GM23338 (cell line): ENCODE data around the gene NCF2.

Source experiments
- CREB1 ChIP-seq: fragments of 250-450 bp; sonication (Bioruptor Pico); IDR thresholded peaks from 2 replicates; pipeline ENCODE4 v1.5.0; 2020; ENCODE audit warnings: low read depth, mild to moderate bottlenecking, moderate library complexity
- EZH2 ChIP-seq: fragments of 200-600 bp; sonication (generic); IDR thresholded peaks from one replicate; pipeline ENCODE4 v1.8.0; 2017; ENCODE audit warnings: antibody characterized with exemption, mild to moderate bottlenecking, low read depth; ENCODE audit not compliant: unreplicated experiment
- EZH2phosphoT487 ChIP-seq: fragments of 200-600 bp; sonication (generic); IDR thresholded peaks from one replicate; pipeline ENCODE4 v1.8.1; 2018; ENCODE audit warnings: antibody characterized with exemption; ENCODE audit not compliant: unreplicated experiment
- JUNB ChIP-seq: IDR thresholded peaks from one replicate; pipeline ENCODE4 v1.6.1; 2016; ENCODE audit warnings: antibody characterized with exemption; ENCODE audit not compliant: unreplicated experiment
- NANOG ChIP-seq: IDR thresholded peaks from 2 replicates; pipeline ENCODE4 v1.6.1; 2016; ENCODE audit warnings: antibody characterized with exemption, borderline replicate concordance
- POLR2AphosphoS5 ChIP-seq: IDR thresholded peaks from 2 replicates; pipeline ENCODE4 v1.6.1; 2016; ENCODE audit warnings: antibody characterized with exemption, low read depth
- STAT1 ChIP-seq: IDR thresholded peaks from one replicate; pipeline ENCODE4 v1.6.1; 2016; ENCODE audit warnings: antibody characterized with exemption; ENCODE audit not compliant: unreplicated experiment
- ZNF114 ChIP-seq: fragments of 250-450 bp; sonication (Bioruptor Pico); IDR thresholded peaks from 2 replicates; pipeline ENCODE4 v1.5.0; 2020; ENCODE audit warnings: mild to moderate bottlenecking, moderate library complexity
- ZNF331 ChIP-seq: fragments of 250-450 bp; sonication (Bioruptor Pico); IDR thresholded peaks from 2 replicates; pipeline ENCODE4 v1.5.0; 2020; ENCODE audit warnings: low read depth, mild to moderate bottlenecking, moderate library complexity
- TF ChIP-seq, protein P1 (sequence below): IDR thresholded peaks from one replicate; pipeline ENCODE4 v1.6.1; 2018; ENCODE audit warnings: antibody characterized with exemption; ENCODE audit not compliant: unreplicated experiment
- TF ChIP-seq, protein P2 (sequence below), 2 experiments: fragments of 200-600 bp in 1 of 2; sonication (generic) in 1 of 2; conservative IDR thresholded peaks; 2 replicates each; pipeline versions ENCODE4 v1.5.1 to v1.6.1; 2016 to 2017; ENCODE audit warnings: antibody characterized with exemption in 2 of 2, low read depth in 2 of 2, mild to moderate bottlenecking in 2 of 2, moderate library complexity in 1 of 2
- TF ChIP-seq, protein P3 (sequence below): fragments of 250-450 bp; sonication (Bioruptor Pico); IDR thresholded peaks from 2 replicates; pipeline ENCODE4 v1.5.0; 2020; ENCODE audit warnings: mild to moderate bottlenecking, moderate library complexity

DNA sequence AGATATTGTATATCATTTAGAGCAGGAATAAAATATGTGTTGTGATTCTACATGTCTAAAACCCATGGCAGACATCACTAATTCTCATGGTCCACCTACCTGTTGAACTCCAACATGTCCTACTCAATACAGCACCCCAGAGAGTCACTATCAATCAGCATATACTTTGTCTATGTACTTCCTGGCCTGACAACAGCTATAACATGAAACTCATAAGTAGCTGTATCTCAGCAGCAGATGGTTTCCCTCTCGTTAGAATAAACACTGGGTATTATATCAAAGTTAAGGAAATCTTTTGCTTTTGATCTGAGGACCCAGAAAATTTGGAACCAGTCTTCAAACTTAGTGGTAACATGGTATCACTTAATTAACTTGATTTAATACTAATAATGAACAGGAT, 29.5 kb upstream of the NCF2 start:
- TF ChIP-seq, protein P1, sequence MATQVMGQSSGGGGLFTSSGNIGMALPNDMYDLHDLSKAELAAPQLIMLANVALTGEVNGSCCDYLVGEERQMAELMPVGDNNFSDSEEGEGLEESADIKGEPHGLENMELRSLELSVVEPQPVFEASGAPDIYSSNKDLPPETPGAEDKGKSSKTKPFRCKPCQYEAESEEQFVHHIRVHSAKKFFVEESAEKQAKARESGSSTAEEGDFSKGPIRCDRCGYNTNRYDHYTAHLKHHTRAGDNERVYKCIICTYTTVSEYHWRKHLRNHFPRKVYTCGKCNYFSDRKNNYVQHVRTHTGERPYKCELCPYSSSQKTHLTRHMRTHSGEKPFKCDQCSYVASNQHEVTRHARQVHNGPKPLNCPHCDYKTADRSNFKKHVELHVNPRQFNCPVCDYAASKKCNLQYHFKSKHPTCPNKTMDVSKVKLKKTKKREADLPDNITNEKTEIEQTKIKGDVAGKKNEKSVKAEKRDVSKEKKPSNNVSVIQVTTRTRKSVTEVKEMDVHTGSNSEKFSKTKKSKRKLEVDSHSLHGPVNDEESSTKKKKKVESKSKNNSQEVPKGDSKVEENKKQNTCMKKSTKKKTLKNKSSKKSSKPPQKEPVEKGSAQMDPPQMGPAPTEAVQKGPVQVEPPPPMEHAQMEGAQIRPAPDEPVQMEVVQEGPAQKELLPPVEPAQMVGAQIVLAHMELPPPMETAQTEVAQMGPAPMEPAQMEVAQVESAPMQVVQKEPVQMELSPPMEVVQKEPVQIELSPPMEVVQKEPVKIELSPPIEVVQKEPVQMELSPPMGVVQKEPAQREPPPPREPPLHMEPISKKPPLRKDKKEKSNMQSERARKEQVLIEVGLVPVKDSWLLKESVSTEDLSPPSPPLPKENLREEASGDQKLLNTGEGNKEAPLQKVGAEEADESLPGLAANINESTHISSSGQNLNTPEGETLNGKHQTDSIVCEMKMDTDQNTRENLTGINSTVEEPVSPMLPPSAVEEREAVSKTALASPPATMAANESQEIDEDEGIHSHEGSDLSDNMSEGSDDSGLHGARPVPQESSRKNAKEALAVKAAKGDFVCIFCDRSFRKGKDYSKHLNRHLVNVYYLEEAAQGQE: no peak
- TF ChIP-seq, protein P2, sequence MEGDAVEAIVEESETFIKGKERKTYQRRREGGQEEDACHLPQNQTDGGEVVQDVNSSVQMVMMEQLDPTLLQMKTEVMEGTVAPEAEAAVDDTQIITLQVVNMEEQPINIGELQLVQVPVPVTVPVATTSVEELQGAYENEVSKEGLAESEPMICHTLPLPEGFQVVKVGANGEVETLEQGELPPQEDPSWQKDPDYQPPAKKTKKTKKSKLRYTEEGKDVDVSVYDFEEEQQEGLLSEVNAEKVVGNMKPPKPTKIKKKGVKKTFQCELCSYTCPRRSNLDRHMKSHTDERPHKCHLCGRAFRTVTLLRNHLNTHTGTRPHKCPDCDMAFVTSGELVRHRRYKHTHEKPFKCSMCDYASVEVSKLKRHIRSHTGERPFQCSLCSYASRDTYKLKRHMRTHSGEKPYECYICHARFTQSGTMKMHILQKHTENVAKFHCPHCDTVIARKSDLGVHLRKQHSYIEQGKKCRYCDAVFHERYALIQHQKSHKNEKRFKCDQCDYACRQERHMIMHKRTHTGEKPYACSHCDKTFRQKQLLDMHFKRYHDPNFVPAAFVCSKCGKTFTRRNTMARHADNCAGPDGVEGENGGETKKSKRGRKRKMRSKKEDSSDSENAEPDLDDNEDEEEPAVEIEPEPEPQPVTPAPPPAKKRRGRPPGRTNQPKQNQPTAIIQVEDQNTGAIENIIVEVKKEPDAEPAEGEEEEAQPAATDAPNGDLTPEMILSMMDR (conservative IDR thresholded peaks at IDR 0.05; ENCODE audit: low read depth in 2 of 2): no peak
- TF ChIP-seq EZH2 (no peak), POLR2AphosphoS5 (no peak), EZH2phosphoT487 (no peak), ZNF114 (CRISPR knock-in tag) (no peak), CREB1 (CRISPR knock-in tag) (no peak), ZNF331 (CRISPR knock-in tag) (no peak), JUNB (no peak), NANOG (no peak), STAT1 (no peak)
- TF ChIP-seq, protein P3, sequence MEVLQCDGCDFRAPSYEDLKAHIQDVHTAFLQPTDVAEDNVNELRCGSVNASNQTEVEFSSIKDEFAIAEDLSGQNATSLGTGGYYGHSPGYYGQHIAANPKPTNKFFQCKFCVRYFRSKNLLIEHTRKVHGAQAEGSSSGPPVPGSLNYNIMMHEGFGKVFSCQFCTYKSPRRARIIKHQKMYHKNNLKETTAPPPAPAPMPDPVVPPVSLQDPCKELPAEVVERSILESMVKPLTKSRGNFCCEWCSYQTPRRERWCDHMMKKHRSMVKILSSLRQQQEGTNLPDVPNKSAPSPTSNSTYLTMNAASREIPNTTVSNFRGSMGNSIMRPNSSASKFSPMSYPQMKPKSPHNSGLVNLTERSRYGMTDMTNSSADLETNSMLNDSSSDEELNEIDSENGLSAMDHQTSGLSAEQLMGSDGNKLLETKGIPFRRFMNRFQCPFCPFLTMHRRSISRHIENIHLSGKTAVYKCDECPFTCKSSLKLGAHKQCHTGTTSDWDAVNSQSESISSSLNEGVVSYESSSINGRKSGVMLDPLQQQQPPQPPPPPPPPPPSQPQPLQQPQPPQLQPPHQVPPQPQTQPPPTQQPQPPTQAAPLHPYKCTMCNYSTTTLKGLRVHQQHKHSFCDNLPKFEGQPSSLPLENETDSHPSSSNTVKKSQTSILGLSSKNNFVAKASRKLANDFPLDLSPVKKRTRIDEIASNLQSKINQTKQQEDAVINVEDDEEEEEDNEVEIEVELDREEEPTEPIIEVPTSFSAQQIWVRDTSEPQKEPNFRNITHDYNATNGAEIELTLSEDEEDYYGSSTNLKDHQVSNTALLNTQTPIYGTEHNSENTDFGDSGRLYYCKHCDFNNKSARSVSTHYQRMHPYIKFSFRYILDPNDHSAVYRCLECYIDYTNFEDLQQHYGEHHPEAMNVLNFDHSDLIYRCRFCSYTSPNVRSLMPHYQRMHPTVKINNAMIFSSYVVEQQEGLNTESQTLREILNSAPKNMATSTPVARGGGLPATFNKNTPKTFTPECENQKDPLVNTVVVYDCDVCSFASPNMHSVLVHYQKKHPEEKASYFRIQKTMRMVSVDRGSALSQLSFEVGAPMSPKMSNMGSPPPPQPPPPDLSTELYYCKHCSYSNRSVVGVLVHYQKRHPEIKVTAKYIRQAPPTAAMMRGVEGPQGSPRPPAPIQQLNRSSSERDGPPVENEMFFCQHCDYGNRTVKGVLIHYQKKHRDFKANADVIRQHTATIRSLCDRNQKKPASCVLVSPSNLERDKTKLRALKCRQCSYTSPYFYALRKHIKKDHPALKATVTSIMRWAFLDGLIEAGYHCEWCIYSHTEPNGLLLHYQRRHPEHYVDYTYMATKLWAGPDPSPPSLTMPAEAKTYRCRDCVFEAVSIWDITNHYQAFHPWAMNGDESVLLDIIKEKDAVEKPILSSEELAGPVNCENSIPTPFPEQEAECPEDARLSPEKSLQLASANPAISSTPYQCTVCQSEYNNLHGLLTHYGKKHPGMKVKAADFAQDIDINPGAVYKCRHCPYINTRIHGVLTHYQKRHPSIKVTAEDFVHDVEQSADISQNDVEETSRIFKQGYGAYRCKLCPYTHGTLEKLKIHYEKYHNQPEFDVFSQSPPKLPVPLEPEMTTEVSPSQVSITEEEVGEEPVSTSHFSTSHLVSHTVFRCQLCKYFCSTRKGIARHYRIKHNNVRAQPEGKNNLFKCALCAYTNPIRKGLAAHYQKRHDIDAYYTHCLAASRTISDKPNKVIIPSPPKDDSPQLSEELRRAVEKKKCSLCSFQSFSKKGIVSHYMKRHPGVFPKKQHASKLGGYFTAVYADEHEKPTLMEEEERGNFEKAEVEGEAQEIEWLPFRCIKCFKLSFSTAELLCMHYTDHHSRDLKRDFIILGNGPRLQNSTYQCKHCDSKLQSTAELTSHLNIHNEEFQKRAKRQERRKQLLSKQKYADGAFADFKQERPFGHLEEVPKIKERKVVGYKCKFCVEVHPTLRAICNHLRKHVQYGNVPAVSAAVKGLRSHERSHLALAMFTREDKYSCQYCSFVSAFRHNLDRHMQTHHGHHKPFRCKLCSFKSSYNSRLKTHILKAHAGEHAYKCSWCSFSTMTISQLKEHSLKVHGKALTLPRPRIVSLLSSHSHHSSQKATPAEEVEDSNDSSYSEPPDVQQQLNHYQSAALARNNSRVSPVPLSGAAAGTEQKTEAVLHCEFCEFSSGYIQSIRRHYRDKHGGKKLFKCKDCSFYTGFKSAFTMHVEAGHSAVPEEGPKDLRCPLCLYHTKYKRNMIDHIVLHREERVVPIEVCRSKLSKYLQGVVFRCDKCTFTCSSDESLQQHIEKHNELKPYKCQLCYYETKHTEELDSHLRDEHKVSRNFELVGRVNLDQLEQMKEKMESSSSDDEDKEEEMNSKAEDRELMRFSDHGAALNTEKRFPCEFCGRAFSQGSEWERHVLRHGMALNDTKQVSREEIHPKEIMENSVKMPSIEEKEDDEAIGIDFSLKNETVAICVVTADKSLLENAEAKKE (CRISPR knock-in tag): no peak
